Measurements from ENCODE around the gene CBX6. TPM values are rescaled to one million over a fixed set of nuclear protein-coding genes. Genes with fewer than 3 reads are reported as not detected.
A peak's percentile ranks its signal among the peaks of the same experiment; 100 is the strongest.
"Not testable (repeated sequence)": the region's sequence is repeated elsewhere in the genome, so short reads cannot be mapped to it uniquely, and the experiment has no call there.

CBX6 gene
- polyA plus RNA-seq (ENCODE audit: insufficient read length in 4 of 4), result 10 to 100 TPM; 35.9 to 59.2 (median 42.2) TPM

DNA sequence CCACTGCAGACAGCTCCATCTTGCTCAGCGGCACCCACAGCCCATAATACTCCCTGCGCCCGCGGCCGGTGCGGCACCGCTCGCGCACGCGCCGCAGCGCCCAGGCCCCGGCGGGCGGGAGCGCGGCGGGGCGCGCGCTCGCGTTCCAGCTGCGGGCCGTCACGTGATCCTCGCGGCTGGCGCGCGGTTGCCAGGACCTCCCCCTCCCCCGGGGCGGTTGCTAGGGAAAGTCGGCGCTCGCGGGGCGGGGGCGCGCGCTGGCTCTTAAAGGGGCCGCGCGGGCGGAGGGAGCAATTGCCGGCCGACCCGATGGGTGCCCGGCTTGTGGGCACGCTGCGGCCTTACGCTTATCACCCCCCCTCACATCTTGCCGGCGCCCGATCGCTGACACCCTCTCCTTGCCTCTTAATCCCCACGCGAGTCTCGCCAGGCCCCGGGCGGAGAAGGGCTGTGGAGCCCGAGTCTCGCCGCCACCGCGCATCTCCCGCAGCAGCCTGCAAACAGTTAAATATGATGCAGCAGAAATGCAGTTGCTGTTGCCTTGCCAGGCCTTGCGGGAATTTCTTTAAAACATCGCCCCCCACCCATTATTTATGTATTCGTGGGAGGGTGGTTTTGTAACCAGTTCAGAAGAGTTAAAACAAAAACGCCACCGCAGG lies at the start of gene CBX6:
TSS of gene CBX6 (minus strand) at position 45 of the 659 bp plus-strand sequence. CDS start at position 19, 26 bp downstream.
- DNase-seq (ENCODE audit: low read depth in 4 of 4, low spot score in 3 of 4), result peak; percentile 79 to 93 (median 90)

GRCh38 chr22:38921806-38922205 lies 49.8 kb upstream of the CBX6 start:
- DNase-seq (ENCODE audit: low read depth in 4 of 4, low spot score in 3 of 4), result no peak

- DNase-seq (ENCODE audit: low read depth in 4 of 4, low spot score in 3 of 4), result no peak
Measured at GRCh38 chr22:38921120-38921519, 49.1 kb upstream of the CBX6 start.

DNA sequence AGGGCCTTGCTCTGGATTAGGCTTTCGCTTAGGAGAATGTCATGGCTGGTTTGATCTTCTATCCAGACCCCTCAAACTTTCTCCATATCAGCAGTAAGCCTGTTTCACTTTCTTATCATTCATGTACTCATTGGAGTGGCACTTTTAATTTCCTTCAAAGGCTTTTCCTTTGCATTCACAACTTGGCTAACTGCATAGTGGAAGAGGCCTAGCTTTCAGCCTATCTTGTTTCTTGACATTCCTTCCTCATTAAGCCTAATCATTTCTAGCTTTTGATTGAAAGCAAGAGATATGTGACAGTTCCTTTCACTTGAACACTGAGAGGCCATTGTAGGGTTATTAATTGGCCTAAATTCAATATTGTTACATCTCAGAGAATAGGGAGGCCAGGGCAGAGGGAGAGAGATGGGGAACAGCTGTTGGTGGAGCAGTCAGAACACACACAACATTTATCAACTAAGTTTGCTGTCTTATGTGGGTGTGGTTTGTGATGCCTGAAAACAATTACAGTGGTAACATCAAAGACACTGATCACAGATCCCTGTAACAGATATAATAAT lies 47.7 kb upstream of the CBX6 start:
- no peak for DNase-seq (ENCODE audit: low read depth in 4 of 4, low spot score in 3 of 4)

- DNase-seq (ENCODE audit: low read depth in 4 of 4, low spot score in 3 of 4), result no peak
Measured at GRCh38 chr22:38911434-38911833, 39.4 kb upstream of the CBX6 start.

DNA sequence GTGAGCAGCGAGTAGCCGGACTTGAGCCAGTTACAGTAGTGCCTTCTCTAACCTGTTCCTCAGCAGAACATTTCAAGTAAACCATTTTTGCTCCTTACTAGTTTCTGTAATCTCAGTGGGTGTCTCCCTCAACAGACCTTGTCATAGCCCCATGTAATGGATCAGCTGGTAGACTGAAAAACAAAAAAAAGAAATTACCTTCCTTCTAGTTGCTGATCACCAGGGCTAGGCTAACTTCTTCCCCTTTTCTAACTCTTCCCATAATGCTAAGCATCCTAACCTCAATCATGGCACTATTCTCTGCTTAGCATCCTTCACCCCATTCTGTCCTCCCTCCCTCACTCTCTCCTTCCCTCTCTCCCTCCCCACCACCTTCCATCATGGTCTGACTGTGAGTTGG lies 35.8 kb upstream of the CBX6 start:
- DNase-seq (ENCODE audit: low read depth in 4 of 4, low spot score in 3 of 4), result no peak

DNA sequence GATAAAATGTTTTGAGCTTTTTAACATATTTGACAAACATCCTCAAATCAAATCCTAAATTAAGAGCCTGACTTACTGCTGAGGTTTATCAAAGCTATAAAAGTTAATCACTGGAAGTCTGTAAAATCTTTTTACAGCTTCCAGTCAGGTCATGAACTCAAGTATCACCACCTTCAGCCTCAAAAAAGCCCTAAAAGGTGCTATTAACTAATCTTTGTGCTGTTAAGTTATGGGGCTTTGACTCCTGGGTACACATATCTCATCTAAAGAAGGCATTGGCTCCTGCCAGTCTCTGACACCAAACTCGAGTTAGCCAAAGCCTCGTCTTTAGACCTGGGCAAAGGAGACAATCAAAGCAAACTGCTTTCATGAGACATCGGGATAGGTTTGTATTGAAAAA lies 34.0 kb upstream of the CBX6 start:
- no peak for DNase-seq (ENCODE audit: low read depth in 4 of 4, low spot score in 3 of 4)

DNA sequence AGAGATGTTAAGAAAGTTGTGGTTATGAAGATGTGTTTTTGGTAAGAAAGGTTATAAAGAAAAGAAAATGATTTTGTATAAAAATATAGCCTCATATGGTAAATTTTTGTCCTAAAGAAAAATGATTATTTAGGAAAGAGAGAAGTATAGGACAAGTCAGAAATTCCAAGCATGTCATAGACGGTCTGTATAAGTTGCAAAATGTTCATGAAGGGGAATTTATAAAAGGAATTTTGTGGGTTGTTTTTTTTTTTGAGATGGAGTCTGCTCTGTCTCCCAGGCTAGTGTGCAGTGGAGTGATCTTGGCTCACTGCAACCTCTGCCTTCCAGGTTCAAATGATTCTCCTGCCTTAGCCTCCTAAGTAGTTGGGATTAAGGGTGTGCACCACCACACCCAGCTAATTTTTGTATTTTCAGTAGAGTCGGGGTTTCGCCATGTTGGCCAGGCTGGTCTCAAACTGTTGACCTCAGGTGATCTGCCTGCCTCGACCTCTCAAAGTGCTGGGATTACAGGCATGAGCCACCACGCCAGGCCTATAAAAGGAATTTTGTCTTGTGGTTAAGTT lies 32.1 kb upstream of the CBX6 start:
- not testable (repeated sequence) for DNase-seq (ENCODE audit: low read depth in 4 of 4, low spot score in 3 of 4)

GRCh38 chr22:38901111-38901641 lies 29.2 kb upstream of the CBX6 start:
- no peak for DNase-seq (ENCODE audit: low read depth in 4 of 4, low spot score in 3 of 4)

DNA sequence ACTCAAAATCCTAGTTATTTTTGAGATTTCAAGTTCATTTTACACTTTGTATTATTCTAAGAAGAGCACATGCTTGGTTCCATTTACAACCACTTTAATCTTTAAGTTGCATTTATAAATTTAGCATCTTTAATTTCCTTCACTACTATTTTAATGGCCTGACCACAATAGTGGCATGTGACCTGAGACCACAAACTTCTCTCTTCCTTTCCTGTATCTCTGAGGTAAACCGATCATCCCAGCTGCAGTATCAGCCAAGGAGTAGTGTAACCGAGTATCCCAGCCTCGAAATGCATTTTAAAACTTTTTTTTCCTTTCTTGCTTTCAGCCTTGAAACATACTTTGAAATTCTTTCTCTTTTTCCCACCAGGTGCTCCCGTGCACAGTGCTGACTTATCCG lies 28.7 kb upstream of the CBX6 start:
- no peak for DNase-seq (ENCODE audit: low read depth in 4 of 4, low spot score in 3 of 4)

DNA sequence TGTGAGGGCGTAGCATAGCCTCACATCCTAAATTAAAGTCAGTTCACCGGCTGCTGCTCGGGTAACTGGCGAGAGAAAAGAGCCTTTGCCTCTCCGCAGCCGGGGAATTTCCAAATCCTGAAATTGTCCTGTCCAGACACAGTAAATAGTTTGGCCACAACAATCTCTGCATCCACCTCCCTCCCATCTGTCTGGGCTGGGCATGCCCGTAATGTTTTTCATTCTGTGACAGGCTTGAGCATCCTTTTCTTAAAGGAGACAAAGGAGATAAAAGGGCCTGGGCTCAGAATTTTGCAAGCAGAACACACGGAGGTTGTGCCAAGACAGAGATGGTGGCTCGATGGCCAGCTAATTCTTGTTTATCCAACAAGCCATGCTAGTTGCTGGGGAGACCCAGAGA lies 19.2 kb upstream of the CBX6 start:
- DNase-seq (ENCODE audit: low read depth in 4 of 4, low spot score in 3 of 4), result no peak

DNA sequence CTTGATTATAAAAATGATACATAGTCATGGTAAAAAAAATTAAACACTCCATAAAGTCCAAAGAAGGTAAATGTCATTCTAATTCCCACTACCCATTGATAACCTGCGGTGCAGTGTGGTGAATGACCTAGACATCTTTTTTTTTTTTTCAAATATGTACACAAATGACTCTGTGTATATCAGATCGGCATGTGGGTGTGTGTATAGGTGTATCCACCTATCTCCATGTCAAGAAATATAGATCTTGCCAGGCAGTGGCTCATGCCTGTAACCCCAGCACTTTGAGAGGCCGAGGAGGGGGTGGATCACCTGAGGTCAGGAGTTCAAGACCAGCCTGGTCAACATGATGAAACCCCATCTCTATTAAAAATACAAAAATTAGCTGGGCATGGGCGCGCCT lies 18.4 kb upstream of the CBX6 start:
- no peak for DNase-seq (ENCODE audit: low read depth in 4 of 4, low spot score in 3 of 4)

- DNase-seq (ENCODE audit: low read depth in 4 of 4, low spot score in 3 of 4), result no peak
Measured at GRCh38 chr22:38886333-38886732, 14.3 kb upstream of the CBX6 start.

DNA sequence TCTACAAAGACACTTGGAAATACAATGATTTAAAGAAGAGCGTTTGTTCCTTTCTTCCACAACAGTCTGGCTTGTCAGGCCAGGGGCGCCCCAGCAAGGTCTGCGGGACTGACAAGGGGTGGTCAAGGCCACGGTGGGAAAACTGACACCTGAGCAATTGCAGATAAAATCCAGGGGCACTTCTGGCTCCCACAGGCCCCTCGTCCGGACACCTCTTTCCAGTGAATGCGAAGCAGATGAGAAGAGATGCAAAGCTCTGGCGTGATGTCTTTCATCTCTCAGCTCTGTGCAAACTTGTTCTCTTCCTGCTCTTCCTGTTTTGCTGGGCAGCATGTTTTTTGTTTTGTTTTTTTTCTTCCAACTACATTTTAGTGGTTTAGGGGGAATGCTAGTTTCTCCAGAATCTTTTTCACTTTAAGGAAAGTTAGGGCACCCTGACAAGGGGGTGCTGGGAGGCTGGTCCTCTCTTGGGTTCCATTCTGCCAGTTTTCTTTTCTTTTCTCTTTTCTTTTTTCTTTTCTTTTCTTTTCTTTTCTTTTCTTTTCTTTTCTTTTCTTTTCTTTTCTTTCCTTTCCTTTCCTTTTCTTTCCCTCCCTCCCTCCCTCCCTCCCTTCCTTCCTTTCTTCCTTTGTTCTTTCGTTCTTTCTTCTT lies 11.1 kb upstream of the CBX6 start:
- DNase-seq (ENCODE audit: low read depth in 4 of 4, low spot score in 3 of 4), result no peak

- no peak for DNase-seq (ENCODE audit: low read depth in 4 of 4, low spot score in 3 of 4)
Measured at GRCh38 chr22:38881997-38882879, 10.2 kb upstream of the CBX6 start.

- DNase-seq (ENCODE audit: low read depth in 4 of 4, low spot score in 3 of 4), result no peak
Measured at GRCh38 chr22:38881464-38881871, 9.5 kb upstream of the CBX6 start.

- DNase-seq (ENCODE audit: low read depth in 4 of 4, low spot score in 3 of 4), result no peak
Measured at GRCh38 chr22:38879961-38880360, 7.9 kb upstream of the CBX6 start.

- DNase-seq (ENCODE audit: low read depth in 4 of 4, low spot score in 3 of 4), result no peak
Measured at GRCh38 chr22:38879108-38879729, 7.2 kb upstream of the CBX6 start.

GRCh38 chr22:38878001-38878400 lies 6.0 kb upstream of the CBX6 start:
- no peak for DNase-seq (ENCODE audit: low read depth in 4 of 4, low spot score in 3 of 4)
